Measurements from ENCODE around the gene MAST2.
"Not testable (repeated sequence)": the region's sequence is repeated elsewhere in the genome, so short reads cannot be mapped to it uniquely, and the experiment has no call there.

Gene MAST2

GRCh38 chr1:45803299-45803780 is at the start of gene MAST2:
MAST2 (plus strand) TSS chr1:45803612; CDS start chr1:45803896, 284 bp downstream.
- FAIRE-seq: peak; percentile 64
- peak; percentile 95 for DNase-seq (ENCODE audit: insufficient read length, low spot score)

DNA sequence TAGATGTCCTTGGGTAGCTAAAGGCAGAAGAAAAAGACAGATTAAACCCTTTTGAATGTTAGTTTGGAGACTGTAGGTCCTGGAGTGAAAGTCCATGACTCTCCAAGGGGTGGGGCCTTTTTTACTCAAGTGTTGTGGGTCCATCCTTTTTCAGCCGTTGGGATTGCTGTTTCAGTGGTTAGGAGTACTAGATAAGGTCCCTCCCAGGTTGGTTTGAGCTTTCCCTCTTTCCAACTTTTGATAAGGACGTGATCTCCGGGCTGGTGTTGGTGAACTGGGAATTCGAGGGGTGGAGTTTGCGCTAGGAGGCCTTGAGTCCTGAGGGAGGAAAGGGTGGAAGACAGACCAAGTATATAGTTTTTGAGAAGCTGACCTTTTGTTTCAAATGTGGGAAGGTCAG is 47.7 kb upstream of the MAST2 start:
- no peak for FAIRE-seq
- no peak for DNase-seq (ENCODE audit: insufficient read length, low spot score)

DNA sequence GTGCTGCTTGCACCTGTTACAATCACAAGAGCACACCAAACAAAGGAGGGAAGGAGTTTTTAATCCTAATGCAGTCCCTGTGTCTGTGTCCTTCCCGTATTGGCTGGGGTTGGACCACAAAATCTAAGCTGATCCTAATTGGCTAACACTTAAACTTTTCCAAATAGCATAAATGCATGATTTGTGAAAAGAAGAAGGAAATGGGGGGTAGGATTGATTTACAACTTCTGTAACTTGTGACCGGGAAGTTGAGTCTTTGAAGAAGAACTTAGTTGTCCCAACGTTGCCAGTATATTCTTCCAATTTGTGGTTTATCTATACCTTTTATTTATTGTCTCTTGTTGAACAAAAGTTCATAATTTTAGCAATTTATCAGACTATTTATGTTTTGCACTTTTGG is 41.1 kb upstream of the MAST2 start:
- FAIRE-seq (no peak), DNase-seq (ENCODE audit: insufficient read length, low spot score) (no peak)

GRCh38 chr1:45765999-45766792 is 37.2 kb upstream of the MAST2 start:
- FAIRE-seq (no peak), DNase-seq (ENCODE audit: insufficient read length, low spot score) (no peak)

DNA sequence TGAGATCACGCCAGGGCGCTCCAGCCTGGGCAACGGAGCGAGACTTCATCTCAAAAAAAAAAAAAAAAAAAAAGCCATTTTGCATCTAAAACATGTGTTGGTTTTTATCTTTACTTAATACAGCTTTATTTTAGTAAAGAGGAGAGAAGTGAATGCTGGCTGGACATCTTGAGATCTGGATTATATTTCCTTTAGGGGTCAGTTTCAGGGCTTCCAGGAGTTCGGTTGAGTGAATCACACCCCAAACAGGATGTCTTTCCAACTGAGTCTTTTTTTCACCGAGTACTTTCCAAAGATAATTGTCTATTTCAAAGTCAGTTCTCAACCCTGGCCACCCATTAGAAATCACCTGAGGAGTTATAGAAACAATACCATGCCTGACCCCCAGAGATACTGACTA is 36.4 kb upstream of the MAST2 start:
- DNase-seq (ENCODE audit: insufficient read length, low spot score) (no peak), FAIRE-seq (no peak)

DNA sequence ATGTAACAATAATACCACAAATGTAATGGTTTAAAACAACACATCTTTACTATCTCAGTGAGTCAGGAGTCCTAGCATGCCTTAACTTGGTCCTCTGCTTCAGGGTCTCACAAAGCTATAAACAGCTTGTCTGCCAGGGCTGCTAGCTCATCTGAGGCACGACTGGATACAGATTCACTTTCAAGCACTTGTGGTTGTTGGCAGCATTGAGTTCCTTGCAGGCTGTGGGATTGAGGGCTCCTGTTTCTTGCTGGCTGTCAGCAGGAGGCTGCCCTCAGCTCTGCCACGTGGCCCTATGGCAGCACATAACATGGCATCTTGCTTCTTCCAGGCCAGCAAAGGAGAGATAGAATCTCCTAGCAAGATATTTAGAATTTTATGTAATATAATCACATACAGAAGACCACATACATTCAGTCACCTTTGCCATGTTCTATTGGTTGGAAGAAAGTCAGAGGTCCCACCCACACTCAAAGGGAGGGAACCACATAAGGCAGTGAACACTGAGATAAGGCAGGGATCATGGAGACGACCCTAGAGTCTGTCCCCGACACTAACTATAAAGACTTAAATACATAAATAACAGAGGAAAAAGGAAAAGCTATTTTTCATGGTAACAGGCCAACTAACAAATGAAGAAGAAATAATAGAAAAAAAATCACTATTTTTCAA is 34.0 kb upstream of the MAST2 start:
- DNase-seq (ENCODE audit: insufficient read length, low spot score) (no peak), FAIRE-seq (no peak)

DNA sequence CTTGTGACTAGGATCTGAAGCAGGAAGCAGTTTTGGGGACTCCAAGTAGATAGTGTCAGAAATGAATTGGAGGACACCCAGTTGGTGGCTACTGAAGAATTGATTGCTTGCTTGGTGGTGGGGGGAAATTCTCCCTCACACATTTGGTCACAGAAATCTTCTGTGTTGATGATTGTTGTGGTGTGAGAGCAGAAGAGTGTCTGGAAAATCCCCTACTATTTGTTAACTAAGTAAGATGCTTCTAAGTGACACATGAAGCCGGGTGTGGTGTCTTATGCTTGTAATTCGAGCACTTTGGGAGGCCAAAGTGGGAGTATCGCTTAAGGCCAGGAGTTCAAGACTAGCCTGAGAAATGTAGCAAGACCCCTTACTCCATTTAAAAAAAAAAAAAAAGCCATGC is 30.4 kb upstream of the MAST2 start:
- DNase-seq (ENCODE audit: insufficient read length, low spot score) (no peak), FAIRE-seq (peak; percentile 21)

DNA sequence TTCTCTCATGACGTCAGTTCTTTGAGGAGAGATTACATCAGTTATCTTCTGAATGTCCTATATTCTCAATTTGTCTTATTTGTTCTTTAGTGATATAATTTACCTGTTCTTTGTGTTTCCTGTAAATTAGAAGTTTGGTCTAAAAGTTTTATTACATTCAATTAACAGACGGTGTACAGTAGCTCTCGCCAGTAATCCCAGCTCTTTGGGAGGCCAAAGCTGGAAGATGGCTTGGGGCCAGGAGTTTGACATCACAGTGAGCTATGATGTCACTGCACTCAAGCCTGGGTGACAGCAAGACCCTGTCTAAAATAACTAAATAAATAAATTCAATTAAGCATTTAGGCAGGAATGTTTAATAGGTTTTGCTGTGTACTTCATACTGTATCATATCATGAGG is 27.6 kb upstream of the MAST2 start:
- no peak for FAIRE-seq
- no peak for DNase-seq (ENCODE audit: insufficient read length, low spot score)

- FAIRE-seq: peak; percentile 64
- DNase-seq (ENCODE audit: insufficient read length, low spot score): no peak
These were observed 17.8 kb upstream of the MAST2 start for GRCh38 chr1:45785583-45785982.

- DNase-seq (ENCODE audit: insufficient read length, low spot score) (no peak), FAIRE-seq (no peak)
These were observed 15.5 kb upstream of the MAST2 start for GRCh38 chr1:45787905-45788304.

GRCh38 chr1:45789601-45790000 is 13.8 kb upstream of the MAST2 start:
- FAIRE-seq: no peak
- DNase-seq (ENCODE audit: insufficient read length, low spot score): no peak

- DNase-seq (ENCODE audit: insufficient read length, low spot score) (no peak), FAIRE-seq (no peak)
These were observed 10.7 kb upstream of the MAST2 start for GRCh38 chr1:45792744-45793143.

DNA sequence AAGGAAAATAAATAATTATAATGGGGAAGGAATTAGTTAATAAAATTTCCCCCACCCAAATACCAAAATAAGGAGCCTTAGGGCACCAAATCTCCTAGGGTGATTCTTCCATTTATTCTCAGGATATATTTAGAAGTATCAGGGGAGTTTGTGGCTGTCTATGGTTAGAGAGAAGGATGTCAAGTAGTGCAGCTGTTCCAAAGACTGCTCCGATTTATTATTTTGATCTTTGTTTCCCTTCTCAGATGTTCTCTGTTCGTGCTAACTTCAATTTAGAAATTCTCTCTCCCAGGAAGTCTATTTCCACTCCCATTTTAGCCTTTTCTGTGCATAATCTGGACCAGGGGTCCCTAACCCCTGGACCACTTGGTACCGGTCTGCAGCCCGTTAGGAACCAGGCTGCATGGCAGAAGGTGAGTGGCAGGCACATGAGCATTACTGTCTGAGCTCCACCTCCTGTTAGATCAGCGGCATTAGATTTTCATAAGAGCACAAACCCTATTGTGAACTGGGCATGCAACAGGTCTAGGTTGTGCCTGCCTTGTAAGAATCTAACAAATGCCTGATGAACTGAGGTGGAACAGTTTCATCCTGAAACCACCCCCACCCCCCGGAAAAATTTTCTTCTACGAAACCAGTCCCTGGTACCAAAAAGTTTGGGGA is 9.3 kb upstream of the MAST2 start:
- FAIRE-seq (no peak), DNase-seq (ENCODE audit: insufficient read length, low spot score) (no peak)

DNA sequence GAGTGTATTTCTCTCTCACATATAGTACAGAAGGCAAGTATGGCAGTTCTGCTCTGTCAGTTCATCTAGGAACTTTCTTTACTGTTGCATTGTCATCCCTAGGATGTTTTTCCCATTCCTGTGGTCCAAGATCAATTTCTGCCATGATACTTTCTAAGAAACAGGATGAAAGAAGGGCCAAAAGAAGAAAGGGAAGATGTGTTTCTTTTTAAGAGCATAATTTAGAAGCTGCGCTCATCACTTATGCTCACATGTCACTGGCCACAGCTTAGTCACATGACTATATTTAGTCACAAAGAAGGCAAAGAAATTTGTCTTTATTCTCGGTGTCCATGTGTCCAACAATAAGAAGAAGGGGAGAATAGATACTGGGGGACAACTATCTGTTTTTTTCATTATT is 7.0 kb upstream of the MAST2 start:
- no peak for FAIRE-seq
- DNase-seq (ENCODE audit: insufficient read length, low spot score): no peak

DNA sequence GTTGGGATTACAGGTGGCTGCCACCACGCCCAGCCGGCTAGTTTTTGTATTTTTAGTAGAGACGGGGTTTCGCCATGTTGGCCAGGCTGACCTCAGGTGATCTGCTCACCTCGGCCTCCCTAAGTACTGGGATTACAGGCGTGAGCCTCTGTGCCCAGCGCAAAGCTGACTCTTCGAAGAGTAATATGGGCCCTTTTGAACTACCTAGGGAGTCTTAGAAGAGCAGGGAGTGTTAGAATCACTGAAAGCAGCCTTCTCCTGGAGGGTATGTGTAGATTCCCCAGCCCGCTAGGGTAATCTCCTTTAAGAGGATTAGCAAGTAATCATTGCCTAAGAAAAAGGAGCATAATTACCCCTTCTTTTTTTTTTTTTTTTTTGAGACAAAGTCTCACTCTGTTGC is 6.5 kb upstream of the MAST2 start:
- DNase-seq (ENCODE audit: insufficient read length, low spot score): no peak
- FAIRE-seq: no peak

- FAIRE-seq: no peak
- DNase-seq (ENCODE audit: insufficient read length, low spot score): no peak
These were observed 2.5 kb upstream of the MAST2 start for GRCh38 chr1:45800899-45801298.

DNA sequence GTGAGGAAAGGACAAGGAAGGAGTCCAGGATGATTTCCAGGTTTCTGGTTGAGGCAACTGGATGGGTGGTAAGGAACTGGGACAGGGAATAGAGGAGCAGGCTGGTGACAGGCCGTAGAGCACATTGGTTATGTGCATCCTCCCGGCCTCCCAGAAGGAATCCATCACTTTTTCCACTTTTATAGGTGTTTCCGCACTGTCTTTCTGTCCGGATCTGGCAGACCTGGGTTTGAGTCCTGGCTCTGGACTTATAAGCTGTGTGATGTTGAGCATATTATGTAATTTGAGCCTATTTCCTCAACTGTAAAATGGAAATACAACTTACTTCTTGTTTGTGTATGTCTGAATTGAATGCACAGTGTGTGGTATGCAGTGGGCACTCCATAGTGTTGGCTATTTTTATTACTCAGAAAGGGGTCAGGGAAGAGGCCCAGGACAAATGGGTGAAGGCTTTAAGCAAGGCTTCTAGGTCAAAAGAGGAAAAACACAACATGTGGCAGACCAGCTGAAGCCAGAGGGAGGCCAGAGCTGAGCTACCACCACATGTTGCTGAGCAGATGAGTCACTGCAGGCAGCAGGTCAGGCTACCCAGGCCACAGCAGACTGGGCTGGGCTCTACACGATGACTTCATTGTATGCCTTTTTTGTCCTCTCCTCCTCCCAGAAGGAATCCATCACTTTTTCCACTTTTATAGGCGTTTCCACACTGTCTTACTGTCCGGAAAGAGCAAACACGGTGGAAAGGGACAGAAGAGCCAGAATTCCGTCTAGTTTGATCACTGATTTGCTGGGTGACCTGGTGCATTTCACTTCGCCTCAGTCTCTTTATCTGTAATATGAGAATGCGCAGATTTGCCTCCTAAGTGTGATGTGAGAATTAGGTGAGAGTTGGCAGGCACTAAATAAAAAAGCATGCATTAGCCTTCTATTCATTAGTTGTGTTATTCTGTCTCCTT is 791 bp upstream of the MAST2 start:
- DNase-seq (ENCODE audit: insufficient read length, low spot score): peak; percentile 41

GRCh38 chr1:45803781-45804668 is 613 bp downstream of the MAST2 start:
- FAIRE-seq: not testable (repeated sequence)

More for the DNA sequence above, 791 bp upstream of the MAST2 start:
- no peak for FAIRE-seq

DNA sequence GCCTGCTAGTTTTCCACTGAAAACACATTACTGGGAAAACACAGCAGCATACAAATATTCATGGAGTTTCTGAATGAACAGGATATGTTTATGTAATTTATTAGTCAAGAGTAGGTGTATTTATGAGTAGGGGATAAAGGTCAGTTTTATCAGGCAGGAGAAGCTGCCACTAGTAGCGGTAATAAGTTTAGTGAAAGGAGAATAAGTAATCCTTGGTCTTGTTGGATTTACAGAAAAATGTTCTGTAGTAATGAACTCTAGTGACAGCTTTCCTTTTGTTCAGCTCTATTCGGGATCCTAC is 1.2 kb downstream of the MAST2 start:
- FAIRE-seq (no peak), DNase-seq (ENCODE audit: insufficient read length, low spot score) (no peak)

More at GRCh38 chr1:45803781-45804668, 613 bp downstream of the MAST2 start:
- DNase-seq (ENCODE audit: insufficient read length, low spot score): peak; percentile 31

DNA sequence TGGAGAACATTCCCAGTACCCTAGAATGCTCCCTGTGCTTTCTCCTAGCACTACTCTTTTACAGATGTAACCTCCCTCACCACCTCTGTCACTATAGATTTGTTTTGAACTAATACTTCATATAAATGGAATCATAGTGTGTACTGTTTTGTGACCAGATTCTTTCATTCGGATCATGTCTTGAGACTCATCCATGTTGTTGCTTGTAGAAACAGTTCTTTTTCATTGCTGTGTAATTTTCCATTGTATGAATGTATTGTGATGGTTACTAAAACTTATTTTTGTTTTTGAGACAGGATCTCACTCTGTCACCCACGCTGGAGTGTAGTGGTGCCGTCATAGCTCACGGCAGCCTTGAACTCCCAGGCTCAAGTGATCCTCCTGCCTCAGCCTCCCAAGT is 2.7 kb downstream of the MAST2 start:
- no peak for FAIRE-seq
- DNase-seq (ENCODE audit: insufficient read length, low spot score): no peak
